HG02763 (cell line): ENCODE measurements around the gene MAP10.

Source experiments
- ATAC-seq: cut with Tn5 transposase; IDR thresholded peaks from one replicate; pipeline ENCODE4 v1.9.1; 2021; ENCODE audit warnings: mild to moderate bottlenecking, moderate library complexity; ENCODE audit not compliant: unreplicated experiment

The MAP10 gene

DNA sequence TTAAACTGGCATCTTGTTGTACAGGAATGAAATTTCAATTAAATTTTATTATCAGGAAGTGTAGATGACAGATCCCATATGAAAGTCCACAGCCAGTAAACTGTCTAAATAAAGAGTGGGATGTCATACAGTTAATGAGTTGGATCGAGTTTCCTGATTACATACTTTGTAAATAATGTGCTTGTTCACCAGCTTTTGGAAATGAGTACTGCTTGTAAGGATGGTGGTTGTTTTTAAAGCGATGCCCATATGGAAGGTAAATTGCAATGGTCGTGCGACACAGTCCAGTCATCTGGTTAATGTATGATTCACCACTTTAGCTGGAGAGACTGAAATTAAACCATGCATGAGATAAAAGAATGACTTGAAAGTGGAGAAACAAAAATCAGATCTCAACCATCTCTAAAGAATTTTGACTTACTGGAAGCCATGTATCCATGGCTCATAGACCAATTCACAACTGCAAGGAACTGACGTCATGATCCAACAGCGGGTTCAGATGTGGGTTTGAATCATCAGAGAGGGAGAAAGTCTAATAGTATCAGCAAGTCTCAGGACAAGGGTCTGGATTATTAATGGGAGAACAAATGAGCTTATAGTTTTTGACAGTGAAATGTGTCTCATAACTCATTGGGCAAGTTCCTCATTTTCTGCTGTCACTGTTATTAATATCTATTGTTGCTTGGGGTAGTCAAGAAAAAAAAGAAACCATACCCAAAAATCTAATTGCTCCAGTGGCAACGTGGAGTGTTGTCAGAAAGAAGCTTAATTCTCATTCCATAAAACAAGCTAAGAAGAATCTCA, 49.0 kb downstream of the MAP10 start:
- no peak for ATAC-seq

DNA sequence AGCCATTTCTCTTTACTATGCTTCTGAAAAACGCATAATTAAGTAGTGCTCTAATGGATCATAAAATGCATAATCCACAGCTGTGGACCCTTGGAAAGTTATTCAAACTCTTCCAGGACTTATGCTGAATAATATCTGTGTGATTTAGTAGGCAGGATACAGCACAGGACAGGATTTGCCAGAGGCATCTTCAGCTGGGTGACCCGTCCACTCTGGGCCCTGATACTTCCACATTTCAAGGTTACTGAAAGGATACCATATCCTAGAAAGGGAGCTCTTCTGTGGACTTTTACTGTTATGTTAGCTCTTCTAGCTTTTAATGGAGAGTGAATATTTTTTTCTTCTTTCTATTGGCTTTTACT, 49.6 kb downstream of the MAP10 start:
- no peak for ATAC-seq

DNA sequence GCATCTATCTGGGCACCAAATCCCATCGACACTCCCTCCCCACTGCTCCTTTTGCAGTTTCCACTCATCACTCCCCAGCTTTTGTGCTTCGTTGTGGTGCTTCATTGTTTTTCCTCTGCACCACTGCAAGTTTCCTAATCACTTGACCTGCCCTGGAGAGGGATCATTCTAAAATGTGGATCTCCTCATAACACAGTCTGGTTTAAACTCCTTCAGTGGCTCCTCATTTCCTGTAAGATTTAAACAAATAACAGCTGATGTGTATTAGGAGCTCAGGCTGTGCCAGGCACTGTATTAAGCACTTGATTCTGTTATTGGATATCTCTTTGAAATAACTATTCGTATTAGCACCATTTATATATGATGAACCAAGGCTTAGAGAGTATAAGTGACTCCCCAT, 51.3 kb downstream of the MAP10 start:
- no peak for ATAC-seq
